ENCODE measurements around the gene TAS2R1.

TAS2R1 gene

DNA sequence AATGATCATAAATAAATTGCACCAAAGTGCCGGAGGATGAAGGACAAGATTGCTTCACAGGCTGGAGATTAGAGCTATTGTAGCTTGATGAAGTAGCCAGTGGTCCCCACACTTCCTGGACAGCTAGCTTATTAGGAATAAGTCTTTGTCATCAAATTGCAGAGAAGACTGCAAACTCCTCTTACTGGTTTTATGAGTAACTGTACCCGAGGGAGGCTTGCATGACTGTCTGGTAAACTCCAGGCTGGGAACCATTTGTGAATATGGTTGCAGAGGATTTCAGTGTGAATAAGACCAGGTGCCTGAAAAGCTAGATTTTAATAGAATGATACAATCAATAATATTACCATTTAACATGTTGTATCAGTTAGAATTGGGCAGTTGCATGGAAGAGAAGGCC is 47.7 kb downstream of the TAS2R1 start:
- DNase-seq = no peak

All from activated CD4-positive, alpha-beta T cell treated with anti-CD3 and anti-CD28 coated beads, Interleukin-2, amount 50 U/mL, for 1 hour (primary cell).